ENCODE results near the gene KAT6B.
A peak's percentile ranks its signal among the peaks of the same experiment; 100 is the strongest.

The KAT6B gene

DNA sequence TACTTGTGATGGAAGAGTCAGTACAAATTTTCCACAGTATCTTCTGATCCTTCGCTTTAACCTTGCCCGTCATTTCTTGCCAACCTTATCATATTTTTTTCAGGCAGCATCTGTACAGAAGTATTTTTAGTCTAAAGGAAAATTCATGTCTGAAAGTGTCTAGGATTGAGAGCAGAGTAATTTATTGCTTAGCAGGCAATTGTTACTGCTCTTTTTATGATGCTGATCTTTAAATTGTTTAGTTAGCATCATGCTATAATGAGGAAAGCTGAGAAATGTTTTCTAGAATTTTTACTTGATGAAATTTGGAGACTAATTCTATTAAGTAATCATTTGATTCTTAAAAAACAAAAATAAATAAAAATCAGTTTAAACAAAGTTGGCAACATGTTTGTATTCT, 20.6 kb downstream of the KAT6B start:
- no peak for DNase-seq (ENCODE audit: low read depth)
- no peak overlapping the region for H3K4me3 ChIP-seq (ENCODE audit: low read length)
- no peak for TF ChIP-seq CTCF (conservative IDR thresholded peaks at IDR 0.05; ENCODE audit: low read length)

GRCh38 chr10:74851831-74852230, 25.4 kb downstream of the KAT6B start:
- no peak overlapping the region for H3K4me3 ChIP-seq (ENCODE audit: low read length)
- no peak for TF ChIP-seq CTCF (conservative IDR thresholded peaks at IDR 0.05; ENCODE audit: low read length)
- DNase-seq (ENCODE audit: low read depth), result no peak

DNA sequence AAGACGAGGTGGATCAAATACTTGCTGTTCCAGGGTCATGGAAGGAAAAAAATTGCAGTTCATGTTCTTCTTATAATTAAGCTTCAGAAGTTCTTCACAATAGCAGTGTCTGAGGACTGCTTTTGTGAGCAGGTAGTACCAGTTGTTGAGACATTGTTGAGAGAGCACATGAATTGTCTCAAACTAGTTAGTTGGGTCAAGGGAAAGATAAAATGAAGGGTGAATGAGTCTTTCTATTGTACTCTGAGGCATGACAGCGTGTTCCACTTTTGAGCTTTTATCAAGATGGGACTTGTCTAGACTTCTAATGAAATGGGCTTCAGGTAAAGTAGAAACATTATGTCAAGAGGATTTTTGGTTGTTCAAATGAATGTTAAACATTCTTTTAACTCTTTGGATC, 26.0 kb downstream of the KAT6B start:
- no peak for TF ChIP-seq CTCF (conservative IDR thresholded peaks at IDR 0.05; ENCODE audit: low read length)
- DNase-seq (ENCODE audit: low read depth), result no peak
- no peak overlapping the region for H3K4me3 ChIP-seq (ENCODE audit: low read length)

DNA sequence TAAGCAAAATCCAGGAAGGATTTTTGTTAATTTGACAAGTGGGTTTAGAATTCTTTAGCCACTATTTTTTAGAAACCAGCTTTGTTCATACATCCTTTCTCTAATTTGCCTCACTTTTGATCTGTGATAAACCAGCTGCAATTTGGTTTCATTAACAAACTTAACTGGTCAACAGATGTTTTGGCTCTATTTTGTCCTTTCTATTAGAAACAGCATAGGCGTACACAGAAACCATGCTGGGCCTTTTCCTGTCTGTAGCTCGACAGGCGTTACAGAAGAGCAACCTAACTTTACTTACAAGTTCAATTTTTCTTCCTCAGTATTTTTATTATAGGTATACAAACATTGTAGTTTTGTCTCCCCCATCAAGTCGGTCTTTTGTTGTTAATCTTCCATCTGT, 28.2 kb downstream of the KAT6B start:
- TF ChIP-seq CTCF (conservative IDR thresholded peaks at IDR 0.05; ENCODE audit: low read length), result no peak
- H3K4me3 ChIP-seq (ENCODE audit: low read length), result no peak overlapping the region
- DNase-seq (ENCODE audit: low read depth), result peak; percentile 13

DNA sequence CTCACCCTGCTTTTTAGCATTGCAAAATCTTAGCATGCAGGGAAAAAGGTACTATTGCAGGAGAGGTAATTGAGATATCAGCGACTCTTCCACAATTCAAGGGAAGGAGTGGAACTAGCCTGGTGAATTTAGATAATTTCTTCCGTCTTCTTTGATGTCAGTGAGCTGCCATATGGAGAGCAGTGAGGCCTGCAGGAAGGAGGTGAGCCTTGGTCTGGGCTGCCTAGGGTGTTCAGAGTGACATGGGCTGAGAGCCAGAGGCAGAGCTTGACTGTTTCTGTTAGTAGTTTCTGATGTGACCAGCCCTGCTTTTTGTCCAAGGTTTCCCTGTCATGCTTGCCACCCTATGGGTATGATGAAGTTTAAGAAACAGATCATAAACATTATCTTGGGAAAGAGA, 28.6 kb downstream of the KAT6B start:
- no peak for DNase-seq (ENCODE audit: low read depth)
- no peak for TF ChIP-seq CTCF (conservative IDR thresholded peaks at IDR 0.05; ENCODE audit: low read length)
- no peak overlapping the region for H3K4me3 ChIP-seq (ENCODE audit: low read length)

- H3K4me3 ChIP-seq (ENCODE audit: low read length), result no peak overlapping the region
- TF ChIP-seq CTCF (conservative IDR thresholded peaks at IDR 0.05; ENCODE audit: low read length), result no peak
- no peak for DNase-seq (ENCODE audit: low read depth)
Measured at GRCh38 chr10:74855439-74855838, 29.0 kb downstream of the KAT6B start.

GRCh38 chr10:74856940-74857339, 30.5 kb downstream of the KAT6B start:
- no peak overlapping the region for H3K4me3 ChIP-seq (ENCODE audit: low read length)
- DNase-seq (ENCODE audit: low read depth), result no peak
- no peak for TF ChIP-seq CTCF (conservative IDR thresholded peaks at IDR 0.05; ENCODE audit: low read length)

Measured in AG10803 (cell line).